Body of pancreas (tissue), 4 donors: ENCODE data around the gene BMP10.

ENCODE experiments used
- POLR2A ChIP-seq, 3 donors: fragments of 450-650 bp; IDR thresholded peaks; one replicate each; pipeline ENCODE4 v1.6.1; 2016; ENCODE audit warnings: antibody characterized with exemption in 3 of 3, mild to moderate bottlenecking in 2 of 3
- TF ChIP-seq, protein P1 (sequence below), 7 experiments: fragments of 450-650 bp in 4 of 7; fragments of 200-600 bp in 3 of 7; sonication (generic) in 3 of 7; IDR thresholded peaks; one replicate each; pipeline ENCODE4 v1.5.1; 2016 to 2019; ENCODE audit warnings: antibody characterized with exemption in 7 of 7

DNA sequence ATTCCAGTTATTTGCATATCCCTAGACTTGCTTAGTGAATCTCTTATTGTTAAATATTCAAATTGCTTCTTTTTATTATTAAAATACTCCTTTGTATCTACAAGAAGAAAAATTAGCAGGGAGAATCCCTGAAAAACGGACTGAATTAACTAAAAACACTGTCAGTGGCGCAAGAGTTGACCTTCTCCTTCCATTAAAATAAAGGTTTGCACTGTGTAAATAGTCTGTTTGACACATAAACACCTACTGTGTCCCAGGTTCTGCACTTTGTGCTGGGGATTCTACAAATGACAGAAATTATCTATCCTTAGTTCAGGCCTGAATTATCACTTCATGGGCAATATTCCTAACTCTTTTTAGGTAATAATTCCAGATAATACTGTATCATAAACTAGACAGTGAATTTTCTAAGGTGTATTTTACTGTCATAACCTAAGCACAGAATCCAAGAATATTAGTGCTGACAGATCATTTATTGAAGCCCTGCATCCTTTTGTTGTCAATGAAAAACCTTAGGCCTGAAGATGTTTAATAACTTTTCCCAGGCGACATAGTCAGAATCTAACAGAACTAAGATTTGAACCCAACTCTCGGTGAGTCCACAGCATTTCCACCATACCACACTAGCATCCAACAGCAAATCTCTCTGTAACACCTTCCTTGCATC, 17.0 kb upstream of the BMP10 start:
- TF ChIP-seq, protein P1, sequence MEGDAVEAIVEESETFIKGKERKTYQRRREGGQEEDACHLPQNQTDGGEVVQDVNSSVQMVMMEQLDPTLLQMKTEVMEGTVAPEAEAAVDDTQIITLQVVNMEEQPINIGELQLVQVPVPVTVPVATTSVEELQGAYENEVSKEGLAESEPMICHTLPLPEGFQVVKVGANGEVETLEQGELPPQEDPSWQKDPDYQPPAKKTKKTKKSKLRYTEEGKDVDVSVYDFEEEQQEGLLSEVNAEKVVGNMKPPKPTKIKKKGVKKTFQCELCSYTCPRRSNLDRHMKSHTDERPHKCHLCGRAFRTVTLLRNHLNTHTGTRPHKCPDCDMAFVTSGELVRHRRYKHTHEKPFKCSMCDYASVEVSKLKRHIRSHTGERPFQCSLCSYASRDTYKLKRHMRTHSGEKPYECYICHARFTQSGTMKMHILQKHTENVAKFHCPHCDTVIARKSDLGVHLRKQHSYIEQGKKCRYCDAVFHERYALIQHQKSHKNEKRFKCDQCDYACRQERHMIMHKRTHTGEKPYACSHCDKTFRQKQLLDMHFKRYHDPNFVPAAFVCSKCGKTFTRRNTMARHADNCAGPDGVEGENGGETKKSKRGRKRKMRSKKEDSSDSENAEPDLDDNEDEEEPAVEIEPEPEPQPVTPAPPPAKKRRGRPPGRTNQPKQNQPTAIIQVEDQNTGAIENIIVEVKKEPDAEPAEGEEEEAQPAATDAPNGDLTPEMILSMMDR (IDR thresholded peaks at IDR 0.05), result no peak
- no peak for TF ChIP-seq POLR2A (IDR thresholded peaks at IDR 0.05)
